Activated T-cell treated with anti-CD3 and anti-CD28 coated beads, Interleukin-2, amount 50 U/mL, for 4 hours (primary cell): ENCODE data around the gene RIC1. TPM values are rescaled to one million over a fixed set of nuclear protein-coding genes. Genes with fewer than 3 reads are reported as not detected.
"Not testable (repeated sequence)": the region's sequence is repeated elsewhere in the genome, so short reads cannot be mapped to it uniquely, and the experiment has no call there.

Experiments
- ATAC-seq, 2 donors: fragments of 200-7000 bp; cut with Tn5 transposase; one replicate each; pipeline ENCODE4 v1.10.0; 2021
- DNase-seq: peaks from one replicate; pipeline ENCODE4 v3.0.0-alpha.2; 2020
- H3K27me3 Mint-ChIP-seq: one replicate; pipeline ENCODE4 v1.8.0; 2021; ENCODE audit warnings: low read depth, mixed read lengths
- H3K36me3 Mint-ChIP-seq: one replicate; pipeline ENCODE4 v1.8.0; 2022; ENCODE audit warnings: mixed read lengths; ENCODE audit not compliant: insufficient read depth
- H3K4me1 Mint-ChIP-seq: one replicate; pipeline ENCODE4 v1.8.0; 2021; ENCODE audit warnings: low read depth, mixed read lengths
- H3K4me3 Mint-ChIP-seq: one replicate; pipeline ENCODE4 v1.8.0; 2021; ENCODE audit warnings: mild to moderate bottlenecking, moderate library complexity, mixed read lengths
- H3K9me3 Mint-ChIP-seq: one replicate; pipeline ENCODE4 v1.8.0; 2021; ENCODE audit warnings: mixed read lengths
- total RNA-seq, 3 donors: library from RNA; stranded (reverse); gene quantifications; one replicate each; pipeline ENCODE4 v1.2.1, GENCODE V29; 2021

The RIC1 gene, protein sequence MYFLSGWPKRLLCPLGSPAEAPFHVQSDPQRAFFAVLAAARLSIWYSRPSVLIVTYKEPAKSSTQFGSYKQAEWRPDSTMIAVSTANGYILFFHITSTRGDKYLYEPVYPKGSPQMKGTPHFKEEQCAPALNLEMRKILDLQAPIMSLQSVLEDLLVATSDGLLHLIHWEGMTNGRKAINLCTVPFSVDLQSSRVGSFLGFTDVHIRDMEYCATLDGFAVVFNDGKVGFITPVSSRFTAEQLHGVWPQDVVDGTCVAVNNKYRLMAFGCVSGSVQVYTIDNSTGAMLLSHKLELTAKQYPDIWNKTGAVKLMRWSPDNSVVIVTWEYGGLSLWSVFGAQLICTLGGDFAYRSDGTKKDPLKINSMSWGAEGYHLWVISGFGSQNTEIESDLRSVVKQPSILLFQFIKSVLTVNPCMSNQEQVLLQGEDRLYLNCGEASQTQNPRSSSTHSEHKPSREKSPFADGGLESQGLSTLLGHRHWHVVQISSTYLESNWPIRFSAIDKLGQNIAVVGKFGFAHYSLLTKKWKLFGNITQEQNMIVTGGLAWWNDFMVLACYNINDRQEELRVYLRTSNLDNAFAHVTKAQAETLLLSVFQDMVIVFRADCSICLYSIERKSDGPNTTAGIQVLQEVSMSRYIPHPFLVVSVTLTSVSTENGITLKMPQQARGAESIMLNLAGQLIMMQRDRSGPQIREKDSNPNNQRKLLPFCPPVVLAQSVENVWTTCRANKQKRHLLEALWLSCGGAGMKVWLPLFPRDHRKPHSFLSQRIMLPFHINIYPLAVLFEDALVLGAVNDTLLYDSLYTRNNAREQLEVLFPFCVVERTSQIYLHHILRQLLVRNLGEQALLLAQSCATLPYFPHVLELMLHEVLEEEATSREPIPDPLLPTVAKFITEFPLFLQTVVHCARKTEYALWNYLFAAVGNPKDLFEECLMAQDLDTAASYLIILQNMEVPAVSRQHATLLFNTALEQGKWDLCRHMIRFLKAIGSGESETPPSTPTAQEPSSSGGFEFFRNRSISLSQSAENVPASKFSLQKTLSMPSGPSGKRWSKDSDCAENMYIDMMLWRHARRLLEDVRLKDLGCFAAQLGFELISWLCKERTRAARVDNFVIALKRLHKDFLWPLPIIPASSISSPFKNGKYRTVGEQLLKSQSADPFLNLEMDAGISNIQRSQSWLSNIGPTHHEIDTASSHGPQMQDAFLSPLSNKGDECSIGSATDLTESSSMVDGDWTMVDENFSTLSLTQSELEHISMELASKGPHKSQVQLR (N-terminal part only)
- 10 to 100 TPM; 10.5 to 11.2 (median 10.8) TPM for total RNA-seq

- Mint-ChIP-seq H3K4me3 (peak within 1 kb of the TSS; percentile 100), H3K9me3 (no peaks in the 10 kb centered on the region), H3K36me3 (no peaks in the 10 kb centered on the region), H3K4me1 (peaks cover 67% of the 10 kb centered on the region), H3K27me3 (no peaks in the 10 kb centered on the region)
- DNase-seq, result peak; percentile 85
- ATAC-seq, result peak; percentile 87 to 88
These were observed at the start of gene RIC1 for GRCh38 chr9:5628530-5629311. Gene RIC1, plus strand, starts transcription at chr9:5629107. Its CDS starts 203 bp downstream, at chr9:5629310.

DNA sequence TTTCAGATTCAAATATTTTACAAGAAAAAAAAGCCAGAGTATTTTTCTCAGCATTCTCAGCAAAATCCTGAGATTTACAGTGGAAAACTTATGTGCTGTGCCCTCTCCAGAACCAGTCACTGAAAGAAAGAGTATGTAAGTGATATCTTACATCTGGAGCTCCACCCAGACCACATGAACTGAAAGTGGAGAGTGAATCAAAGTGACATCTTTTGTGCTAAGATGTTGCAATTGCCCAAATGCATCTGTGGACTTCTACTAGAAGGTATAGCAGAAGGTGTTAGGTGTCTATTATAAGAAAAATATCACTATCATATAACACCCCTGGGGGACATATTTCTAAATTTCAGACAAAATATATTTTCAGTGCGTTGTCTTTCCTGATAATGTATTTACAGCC, 49.0 kb upstream of the RIC1 start:
- no peaks in the 10 kb centered on the region for H3K36me3 Mint-ChIP-seq

DNA sequence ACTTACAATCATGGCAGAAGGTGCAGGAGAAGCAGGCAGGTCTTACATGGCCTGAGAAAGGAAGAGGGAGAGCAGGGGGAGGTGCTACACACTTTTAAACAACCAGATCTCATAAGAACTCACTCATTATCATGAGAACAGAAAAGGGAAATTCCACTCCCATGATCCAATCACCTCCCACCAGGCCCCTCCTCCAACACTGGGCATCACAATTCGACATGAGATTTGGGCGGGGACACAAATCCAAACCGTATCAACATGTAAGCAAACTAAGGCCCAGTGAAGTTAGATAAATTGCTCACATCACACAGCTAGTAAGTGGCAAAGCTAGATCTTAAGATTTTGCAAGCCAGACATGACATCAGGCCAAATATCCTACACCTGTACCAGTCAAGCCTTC, 48.3 kb upstream of the RIC1 start:
- Mint-ChIP-seq H3K4me1 (peaks cover 35% of the 10 kb centered on the region), H3K9me3 (no peaks in the 10 kb centered on the region), H3K27me3 (no peaks in the 10 kb centered on the region), H3K4me3 (no peak overlapping the region), H3K36me3 (no peaks in the 10 kb centered on the region)
- DNase-seq (no peak), ATAC-seq (no peak)

More for the DNA sequence above, 49.0 kb upstream of the RIC1 start:
- Mint-ChIP-seq H3K9me3 (no peaks in the 10 kb centered on the region), H3K27me3 (no peaks in the 10 kb centered on the region), H3K4me3 (no peak overlapping the region), H3K4me1 (peaks cover 31% of the 10 kb centered on the region)
- DNase-seq, result no peak
- no peak for ATAC-seq

- not testable (repeated sequence) for H3K9me3 Mint-ChIP-seq
- peaks cover 45% of the 10 kb centered on the region for H3K4me1 Mint-ChIP-seq
These were observed 47.2 kb upstream of the RIC1 start for GRCh38 chr9:5581706-5582105.

DNA sequence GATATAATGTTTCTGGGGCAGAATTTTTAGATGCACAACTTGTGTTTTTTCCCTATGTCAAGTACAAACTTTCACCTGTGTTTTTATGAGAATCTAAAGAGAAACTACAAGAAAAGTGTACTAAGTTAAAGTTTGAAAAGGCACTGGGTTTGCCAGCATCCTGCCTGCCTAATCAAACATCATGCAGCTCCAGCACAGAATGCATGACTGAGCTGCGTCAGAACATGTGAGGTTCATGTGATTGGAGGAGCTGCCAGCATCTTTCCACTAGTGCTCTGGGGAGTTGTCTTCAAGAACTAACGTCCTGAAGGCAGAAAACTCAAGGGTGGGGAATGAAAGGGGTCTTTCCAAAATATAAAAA, 46.1 kb upstream of the RIC1 start:
- ATAC-seq, result peak; percentile 27 to 42
- H3K27me3 Mint-ChIP-seq, result no peaks in the 10 kb centered on the region
- peaks cover 55% of the 10 kb centered on the region for H3K4me1 Mint-ChIP-seq
- H3K9me3 Mint-ChIP-seq, result no peaks in the 10 kb centered on the region
- no peaks in the 10 kb centered on the region for H3K36me3 Mint-ChIP-seq
- H3K4me3 Mint-ChIP-seq, result no peak overlapping the region
- DNase-seq, result peak; percentile 17

More at GRCh38 chr9:5581706-5582105, 47.2 kb upstream of the RIC1 start:
- H3K4me3 Mint-ChIP-seq, H3K36me3 Mint-ChIP-seq, ATAC-seq, DNase-seq, H3K27me3 Mint-ChIP-seq: not testable (repeated sequence)

DNA sequence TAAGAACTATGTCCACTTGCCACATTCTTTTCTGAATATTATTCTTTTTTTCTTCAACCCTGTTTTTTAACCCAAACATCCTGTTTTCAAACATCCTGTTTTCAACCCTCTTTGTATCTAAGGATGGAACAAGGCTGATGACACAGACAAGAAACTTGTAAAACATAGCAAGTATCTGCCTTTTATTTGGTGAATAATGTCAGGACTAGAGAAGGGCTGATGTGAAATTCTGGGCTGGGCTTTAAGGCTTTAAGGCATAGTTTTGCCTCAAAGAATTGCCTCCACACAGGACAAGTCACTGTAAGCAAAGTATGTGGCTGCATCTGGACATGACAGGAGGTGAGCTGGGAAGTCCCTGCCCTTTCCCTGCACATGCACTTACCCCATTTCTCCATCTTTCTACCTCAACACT, 42.5 kb upstream of the RIC1 start:
- peak; percentile 27 to 29 for ATAC-seq
- no peak overlapping the region for H3K4me3 Mint-ChIP-seq
- no peak for DNase-seq
- H3K36me3 Mint-ChIP-seq, result no peaks in the 10 kb centered on the region
- peaks cover 47% of the 10 kb centered on the region for H3K4me1 Mint-ChIP-seq
- no peaks in the 10 kb centered on the region for H3K9me3 Mint-ChIP-seq
- H3K27me3 Mint-ChIP-seq, result no peaks in the 10 kb centered on the region

DNA sequence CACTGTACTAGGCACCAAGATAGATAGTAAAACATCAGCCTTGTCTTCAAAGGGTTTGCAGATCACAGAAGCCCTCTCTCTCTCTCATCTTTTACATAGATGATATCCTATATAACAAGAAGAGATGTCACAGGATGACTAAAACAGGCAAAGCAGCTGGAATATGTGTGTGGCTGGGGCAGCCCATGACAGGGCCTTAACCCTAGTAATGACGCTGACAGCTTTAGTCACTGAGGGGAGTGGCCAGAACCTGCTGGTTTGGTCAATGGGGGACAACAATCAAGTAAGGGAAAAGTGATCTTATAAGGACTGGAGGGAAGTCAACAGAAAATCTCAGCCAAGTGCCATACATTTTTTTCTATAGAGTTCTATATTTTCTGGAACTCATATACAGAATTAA, 41.9 kb upstream of the RIC1 start:
- H3K4me1 Mint-ChIP-seq, result peaks cover 47% of the 10 kb centered on the region
- H3K27me3 Mint-ChIP-seq, result no peaks in the 10 kb centered on the region
- H3K9me3 Mint-ChIP-seq, result no peaks in the 10 kb centered on the region
- no peaks in the 10 kb centered on the region for H3K36me3 Mint-ChIP-seq
- peak; percentile 69 to 85 for ATAC-seq
- no peak overlapping the region for H3K4me3 Mint-ChIP-seq
- peak; percentile 23 for DNase-seq

DNA sequence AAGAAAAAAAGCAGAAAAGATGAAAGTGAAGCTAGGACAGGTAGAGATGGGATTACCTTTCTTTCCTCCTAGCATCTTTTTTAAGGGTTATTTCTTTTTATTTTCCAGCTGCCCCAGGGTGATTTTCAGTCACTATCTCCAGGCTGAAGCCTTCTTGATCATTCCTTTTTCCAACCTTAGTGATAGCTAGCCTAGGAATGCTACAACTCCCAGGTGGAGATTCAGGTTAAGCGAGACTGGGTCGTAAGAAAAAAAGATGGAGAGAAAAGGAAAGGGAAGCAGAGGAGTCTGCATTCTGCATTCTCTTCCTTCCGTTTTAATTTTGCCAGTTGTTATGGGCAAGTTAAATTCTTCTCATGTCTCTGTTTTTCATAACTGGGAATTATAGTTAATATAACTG, 36.7 kb upstream of the RIC1 start:
- DNase-seq, result no peak
- no peaks in the 10 kb centered on the region for H3K36me3 Mint-ChIP-seq
- peaks cover 25% of the 10 kb centered on the region for H3K4me1 Mint-ChIP-seq

DNA sequence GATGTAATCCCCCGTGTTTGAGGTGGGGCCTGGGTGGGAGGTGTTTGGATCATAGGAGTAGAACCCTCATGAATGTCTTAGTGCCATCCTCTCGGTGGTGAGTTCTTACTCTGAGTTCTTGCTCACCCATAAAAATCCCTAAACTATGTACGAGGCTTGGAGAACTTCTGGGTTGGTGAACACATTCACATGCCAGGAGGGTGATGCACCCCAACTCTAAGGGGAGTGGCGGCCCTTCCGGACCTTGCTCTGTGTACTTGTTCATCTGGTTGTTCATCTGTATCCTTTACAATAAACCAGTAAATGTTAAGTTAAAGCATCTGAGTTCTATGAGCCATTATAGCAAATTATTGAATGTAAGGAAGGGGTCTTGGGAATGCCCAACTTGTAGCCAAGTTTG, 36.0 kb upstream of the RIC1 start:
- ATAC-seq (no peak), DNase-seq (no peak)
- Mint-ChIP-seq H3K9me3 (no peaks in the 10 kb centered on the region), H3K27me3 (no peaks in the 10 kb centered on the region), H3K4me1 (peaks cover 19% of the 10 kb centered on the region), H3K36me3 (no peaks in the 10 kb centered on the region), H3K4me3 (no peak overlapping the region)

More for the DNA sequence above, 36.7 kb upstream of the RIC1 start:
- H3K4me3 Mint-ChIP-seq, result no peak overlapping the region
- no peak for ATAC-seq
- H3K27me3 Mint-ChIP-seq, result no peaks in the 10 kb centered on the region
- no peaks in the 10 kb centered on the region for H3K9me3 Mint-ChIP-seq

DNA sequence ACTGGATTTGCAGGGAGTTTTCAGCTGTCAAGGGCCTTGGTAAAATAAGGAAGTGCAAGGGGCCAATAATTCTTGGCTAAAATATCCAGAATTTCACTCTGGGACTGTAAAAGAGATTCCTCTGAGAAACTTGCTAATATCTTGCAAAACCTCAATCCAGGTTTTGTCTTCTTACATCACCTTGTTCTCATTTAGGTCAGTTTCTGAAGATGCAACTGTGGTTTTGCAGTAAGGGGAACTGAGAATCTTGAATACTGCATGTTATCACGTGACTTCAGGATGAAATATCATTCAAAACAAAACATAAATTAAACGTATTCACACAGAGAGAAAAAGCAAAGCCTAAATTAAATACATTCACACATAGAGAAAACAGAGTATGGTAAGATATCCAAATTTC, 35.0 kb upstream of the RIC1 start:
- H3K36me3 Mint-ChIP-seq, result no peaks in the 10 kb centered on the region
- H3K4me3 Mint-ChIP-seq, result no peak overlapping the region
- ATAC-seq (no peak), DNase-seq (no peak)
- peaks cover 19% of the 10 kb centered on the region for H3K4me1 Mint-ChIP-seq
- no peaks in the 10 kb centered on the region for H3K9me3 Mint-ChIP-seq
- no peaks in the 10 kb centered on the region for H3K27me3 Mint-ChIP-seq

DNA sequence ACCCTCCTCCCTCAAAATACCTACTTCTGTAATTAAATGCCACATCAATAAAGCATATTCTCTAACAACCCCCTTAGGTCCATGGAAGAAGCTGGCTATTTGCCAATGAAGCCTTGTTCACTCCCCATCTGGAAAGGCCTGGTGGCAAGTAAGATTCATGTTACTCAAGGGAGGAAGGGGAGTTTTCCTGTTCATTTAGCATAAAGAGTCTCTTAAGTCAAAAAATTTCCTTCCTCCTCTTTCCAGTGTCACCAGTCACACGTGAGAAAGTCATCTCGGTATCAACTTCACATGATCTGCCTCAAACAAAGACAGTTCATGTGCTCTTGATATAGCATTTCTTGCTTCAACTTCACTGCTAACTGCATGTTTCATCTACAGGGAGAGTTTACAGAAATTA, 32.7 kb upstream of the RIC1 start:
- H3K27me3 Mint-ChIP-seq, result no peaks in the 10 kb centered on the region
- peaks cover 18% of the 10 kb centered on the region for H3K4me1 Mint-ChIP-seq
- DNase-seq, result no peak
- ATAC-seq, result no peak
- no peak overlapping the region for H3K4me3 Mint-ChIP-seq
- no peaks in the 10 kb centered on the region for H3K36me3 Mint-ChIP-seq
- H3K9me3 Mint-ChIP-seq, result no peaks in the 10 kb centered on the region

DNA sequence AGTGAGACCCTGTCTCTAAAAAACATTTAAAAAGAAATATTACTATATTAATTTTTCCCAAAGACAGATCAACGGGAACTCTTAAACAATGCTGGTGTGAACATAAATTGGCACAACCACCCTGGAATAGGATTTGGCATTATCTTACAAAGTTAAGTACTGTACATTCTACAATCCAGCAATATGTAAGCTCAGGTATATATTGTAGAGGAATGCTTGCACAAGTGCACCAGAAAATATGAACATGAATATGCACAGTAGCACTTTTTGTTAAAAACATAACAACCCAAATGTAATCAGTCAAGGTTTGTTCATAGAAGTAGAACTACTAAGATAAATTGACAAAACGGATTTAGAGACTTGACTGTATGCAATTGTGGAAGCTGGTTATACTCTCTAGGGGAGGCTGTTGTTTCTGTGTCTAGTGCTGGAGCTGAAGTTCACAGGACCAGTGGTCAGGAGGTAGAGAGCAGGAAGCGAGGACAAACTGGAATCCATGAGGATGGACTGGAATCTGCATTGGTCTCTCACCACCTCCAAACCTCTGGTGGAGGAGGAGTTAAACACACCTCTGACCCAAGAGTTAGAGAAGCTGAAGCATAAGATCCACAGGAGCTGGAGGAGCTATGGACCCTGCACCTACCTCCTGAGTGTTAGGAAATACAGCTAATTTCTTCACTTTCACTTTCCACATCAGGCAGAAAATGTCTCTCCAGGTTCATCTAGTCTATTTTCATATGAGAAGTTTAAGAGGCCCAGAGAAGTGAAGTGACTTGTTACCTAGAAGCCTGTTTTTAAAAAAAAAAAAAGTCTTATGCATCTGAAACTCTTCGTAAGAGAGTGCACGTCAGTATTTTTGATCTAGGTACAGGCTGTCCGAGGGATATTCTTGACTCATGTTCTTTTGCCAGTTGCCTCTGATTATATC, 20.3 kb upstream of the RIC1 start:
- H3K4me1 Mint-ChIP-seq, result peaks cover 17% of the 10 kb centered on the region

GRCh38 chr9:5609226-5609596, 19.7 kb upstream of the RIC1 start:
- no peaks in the 10 kb centered on the region for H3K27me3 Mint-ChIP-seq

More for the DNA sequence above, 20.3 kb upstream of the RIC1 start:
- Mint-ChIP-seq H3K9me3 (no peaks in the 10 kb centered on the region), H3K4me3 (peak overlapping the region; percentile 67), H3K27me3 (no peaks in the 10 kb centered on the region), H3K36me3 (no peaks in the 10 kb centered on the region)
- ATAC-seq (peak; percentile 73 to 74), DNase-seq (no peak)

More at GRCh38 chr9:5609226-5609596, 19.7 kb upstream of the RIC1 start:
- Mint-ChIP-seq H3K4me1 (peaks cover 17% of the 10 kb centered on the region), H3K4me3 (peak overlapping the region; percentile 67), H3K9me3 (no peaks in the 10 kb centered on the region), H3K36me3 (no peaks in the 10 kb centered on the region)
- ATAC-seq (no peak), DNase-seq (no peak)
